ENCODE measurements around the gene PCAT7.
"Not testable (repeated sequence)": the region's sequence is repeated elsewhere in the genome, so short reads cannot be mapped to it uniquely, and the experiment has no call there.

Gene PCAT7

DNA sequence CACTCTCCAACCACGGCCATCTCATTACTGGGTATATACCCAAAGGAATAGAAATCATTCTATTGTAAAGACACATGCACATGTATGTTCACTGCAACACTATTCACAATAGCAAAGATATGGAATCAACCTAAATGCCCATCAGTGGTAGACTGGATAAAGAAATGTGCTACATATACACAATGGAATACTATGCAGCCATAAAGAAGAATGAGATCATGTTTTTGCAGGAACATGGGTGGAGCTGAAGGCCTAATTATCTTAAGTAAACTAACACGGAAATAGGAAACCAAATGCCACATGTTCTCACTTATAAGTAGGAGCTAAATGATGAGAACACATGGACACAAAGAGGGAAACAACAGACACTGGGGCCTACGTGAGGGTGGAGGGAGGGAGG lies 9.4 kb downstream of the PCAT7 start:
- FAIRE-seq: not testable (repeated sequence)

DNA sequence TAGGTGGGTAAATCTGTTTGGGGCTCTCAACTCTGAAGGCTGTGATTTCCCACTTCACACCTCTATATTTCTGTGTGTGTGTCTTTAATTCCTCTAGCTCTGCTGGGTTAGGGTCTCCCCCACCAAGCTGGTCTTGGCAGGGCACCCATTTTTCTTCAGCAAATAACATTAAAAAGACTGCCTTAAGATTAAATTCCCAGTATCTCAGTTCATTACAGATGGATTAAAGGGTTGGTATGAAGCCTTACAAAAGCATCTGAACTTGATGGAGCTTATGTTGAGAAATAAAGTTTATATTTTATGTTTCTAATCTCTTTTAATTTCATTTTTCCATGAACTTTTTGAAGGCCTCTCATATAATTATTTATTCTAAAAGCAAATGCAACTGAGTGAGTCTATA lies 11.7 kb downstream of the PCAT7 start:
- FAIRE-seq: no peak

DNA sequence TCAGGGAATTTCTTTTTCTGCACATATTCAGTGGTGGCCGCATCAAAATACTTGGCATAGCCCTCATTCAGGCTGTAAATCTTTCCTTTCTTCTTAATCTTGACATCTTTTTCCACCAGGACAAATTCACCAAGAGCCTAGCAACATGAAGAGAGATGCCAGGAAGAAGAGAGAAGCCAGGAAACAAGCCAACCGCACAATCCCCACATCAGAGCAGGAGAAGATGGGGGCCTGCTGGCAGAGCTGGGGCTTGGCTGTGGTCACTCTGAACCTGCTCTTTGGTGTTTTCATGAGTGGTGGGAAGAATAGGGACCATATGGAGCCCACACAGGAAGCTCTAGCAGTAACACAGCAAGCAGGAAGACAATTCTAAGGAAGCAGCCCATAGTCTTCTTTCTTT lies 12.4 kb downstream of the PCAT7 start:
- no peak for FAIRE-seq

DNA sequence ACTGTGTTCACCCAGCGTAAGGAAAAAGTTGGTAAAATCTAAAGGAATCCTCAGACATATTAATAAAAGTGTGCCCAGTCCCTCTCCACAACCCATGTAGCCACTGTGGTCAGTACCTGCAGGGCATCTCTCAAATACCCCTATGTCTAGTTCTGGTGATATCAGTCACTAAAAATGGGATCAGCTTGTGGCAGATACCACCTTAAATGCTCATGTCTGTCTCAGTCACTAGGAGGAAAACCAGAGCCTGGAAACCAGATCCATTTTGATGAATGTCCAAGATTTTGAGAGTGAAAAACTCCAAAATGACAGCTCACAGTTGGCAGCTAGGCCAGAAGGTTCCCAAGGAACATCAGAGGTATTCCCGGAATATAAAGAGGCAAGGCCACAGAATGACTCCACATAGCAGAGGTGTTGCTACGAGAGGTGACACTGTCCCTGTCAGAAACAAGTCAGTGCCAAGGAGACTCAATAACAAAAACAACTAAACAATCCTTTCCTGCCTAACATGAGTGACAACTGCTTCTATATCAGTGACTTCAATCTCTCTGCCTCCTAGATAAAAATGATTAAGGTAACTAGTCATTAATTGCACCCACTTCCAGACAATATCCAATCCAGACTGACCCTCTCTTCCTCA lies 13.5 kb downstream of the PCAT7 start:
- FAIRE-seq: no peak

DNA sequence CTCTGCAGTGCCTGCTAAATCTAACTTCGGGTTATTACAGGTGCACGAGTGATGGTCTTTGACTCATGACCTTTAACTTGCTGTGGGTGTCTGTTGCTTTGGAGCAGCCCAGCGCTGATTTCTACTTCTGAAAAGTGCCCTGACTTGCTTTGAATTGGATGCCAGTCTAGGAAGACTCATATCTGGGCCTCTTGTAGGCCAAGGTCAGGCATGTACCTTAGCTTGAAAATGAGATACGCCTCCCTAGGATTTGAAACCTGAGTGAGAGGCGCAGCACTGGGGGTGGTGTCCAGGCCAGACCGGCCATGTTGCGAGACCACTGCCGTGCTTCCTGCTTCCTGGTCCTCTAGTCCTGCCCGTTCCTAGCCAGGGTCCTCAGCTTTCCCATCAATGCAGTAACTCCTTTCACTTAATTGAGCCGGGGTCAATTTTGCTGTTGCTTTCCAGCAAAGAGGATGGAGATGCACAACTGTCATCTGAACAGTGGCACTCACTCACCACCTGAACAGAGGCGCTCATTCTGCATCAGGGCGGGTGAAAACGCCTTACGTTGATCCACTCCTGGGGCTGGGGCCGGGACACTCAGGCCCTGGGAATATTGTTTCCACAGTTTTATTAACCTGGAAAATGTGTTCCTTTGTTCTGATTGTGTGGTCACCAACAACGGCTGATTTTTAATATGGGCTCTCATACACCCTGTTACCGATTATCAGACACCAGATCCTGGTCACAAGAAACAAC lies 14.3 kb downstream of the PCAT7 start:
- FAIRE-seq: no peak

DNA sequence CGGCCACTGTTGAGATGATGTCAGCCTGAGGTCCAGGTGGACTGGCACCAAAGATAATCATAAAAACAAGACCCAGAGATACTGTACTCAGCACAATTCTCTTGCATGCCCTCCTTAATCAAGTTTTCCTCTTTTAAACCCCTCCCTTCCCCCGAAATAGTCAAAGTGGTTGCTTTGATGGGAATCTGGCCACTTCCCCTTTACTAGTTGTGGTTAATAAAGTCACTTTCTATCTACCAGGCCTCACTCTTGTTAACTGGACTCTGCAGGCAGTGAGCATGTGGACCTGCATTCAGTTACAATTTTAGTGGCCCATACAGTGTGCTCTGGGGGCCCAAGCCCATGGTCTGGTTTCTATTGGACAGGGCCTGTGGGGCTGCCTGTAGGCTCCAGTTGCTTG lies 21.2 kb downstream of the PCAT7 start:
- no peak for FAIRE-seq

DNA sequence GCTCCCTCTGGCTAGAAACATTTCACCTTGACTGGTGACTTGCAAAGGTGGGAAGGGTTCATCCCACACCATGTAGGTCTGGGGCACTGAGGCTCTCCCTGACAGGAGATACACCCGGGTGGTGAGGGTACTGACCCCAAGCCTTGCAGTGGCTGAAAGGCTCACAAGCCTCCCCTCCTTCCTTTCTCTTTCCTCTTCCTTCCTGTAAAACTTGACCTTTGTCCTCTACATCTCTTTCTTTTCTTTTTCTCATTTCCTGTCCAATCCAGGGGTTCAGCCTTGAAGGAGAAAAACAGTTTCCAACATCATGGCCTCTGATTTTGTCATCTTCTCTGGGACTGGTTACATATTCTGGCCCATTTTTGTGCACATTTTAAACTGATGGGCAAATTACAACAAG lies 22.2 kb downstream of the PCAT7 start:
- FAIRE-seq: no peak

DNA sequence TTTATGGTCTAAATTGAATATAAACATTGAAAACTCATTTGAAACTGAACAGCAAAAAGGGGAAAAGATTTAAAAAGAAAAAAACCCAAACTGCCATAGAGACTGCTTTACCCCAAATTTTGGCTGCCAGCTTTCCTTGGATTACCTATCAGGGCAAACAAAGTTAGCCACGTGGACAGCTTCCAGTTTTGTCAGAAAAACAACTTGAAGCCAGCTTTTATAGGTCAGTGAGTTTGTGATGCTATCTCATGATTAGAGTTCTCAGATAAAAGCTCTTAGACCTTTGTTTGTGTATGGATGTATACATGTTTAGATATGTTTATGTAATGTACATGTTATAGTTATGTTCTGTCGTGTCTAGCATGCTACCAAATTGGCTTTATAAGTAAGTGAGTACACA lies 22.7 kb downstream of the PCAT7 start:
- no peak for FAIRE-seq

DNA sequence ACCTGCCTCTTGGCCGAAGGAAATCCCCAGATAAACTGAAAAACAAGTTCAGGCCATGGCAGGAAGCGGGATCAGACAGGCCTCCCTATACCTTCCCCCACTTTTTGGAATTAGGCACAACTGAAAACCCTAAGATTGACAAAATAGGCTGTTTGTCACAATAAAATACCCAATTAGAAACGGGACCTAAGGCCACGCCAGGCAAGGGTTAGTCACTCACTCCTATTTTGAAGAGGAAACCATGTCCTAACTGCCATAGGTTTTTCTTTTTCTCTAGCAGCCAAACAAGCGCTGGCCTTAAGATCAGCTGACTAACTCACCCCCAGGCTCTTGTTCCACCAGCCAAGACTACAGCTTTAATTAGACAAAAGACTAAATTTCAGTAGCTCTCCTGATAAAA lies 26.8 kb downstream of the PCAT7 start:
- FAIRE-seq: no peak

DNA sequence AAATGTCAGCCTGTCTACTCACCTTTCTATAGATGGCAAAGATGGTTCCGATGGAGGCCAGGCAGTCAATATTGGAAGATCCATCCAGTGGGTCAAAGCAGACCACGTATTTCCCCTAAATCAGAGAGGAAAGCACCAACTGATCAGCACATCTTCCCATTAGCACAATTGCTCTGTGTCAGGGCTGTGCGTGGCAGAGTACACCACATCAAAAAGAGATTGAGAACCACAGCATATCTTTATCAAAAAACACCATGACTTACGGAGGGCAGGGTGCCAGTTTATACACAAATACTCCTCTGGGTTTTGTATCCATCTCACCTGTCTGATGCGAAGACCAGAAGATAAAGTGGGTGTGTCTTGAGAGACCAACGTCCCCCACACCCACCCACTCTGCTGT lies 29.7 kb downstream of the PCAT7 start:
- FAIRE-seq: no peak

DNA sequence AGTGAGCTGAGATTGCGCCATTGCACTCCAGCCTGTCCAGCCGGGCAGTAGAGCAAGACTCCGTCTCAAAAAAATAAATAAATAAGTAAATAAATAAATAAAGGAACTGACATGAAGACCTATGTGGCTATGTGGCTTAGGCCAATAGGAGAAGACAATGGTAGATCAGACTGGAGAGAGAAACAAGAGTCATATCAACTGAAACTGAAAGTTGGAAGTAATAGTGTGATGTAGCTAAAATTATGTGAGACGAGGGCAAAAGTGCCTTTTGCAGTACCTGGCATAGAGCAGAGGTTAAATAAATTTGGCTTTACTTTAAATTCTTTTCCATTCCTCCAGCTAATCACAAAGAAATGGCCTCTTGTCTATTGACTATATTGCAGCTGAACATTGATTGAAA lies 31.4 kb downstream of the PCAT7 start:
- FAIRE-seq: no peak

DNA sequence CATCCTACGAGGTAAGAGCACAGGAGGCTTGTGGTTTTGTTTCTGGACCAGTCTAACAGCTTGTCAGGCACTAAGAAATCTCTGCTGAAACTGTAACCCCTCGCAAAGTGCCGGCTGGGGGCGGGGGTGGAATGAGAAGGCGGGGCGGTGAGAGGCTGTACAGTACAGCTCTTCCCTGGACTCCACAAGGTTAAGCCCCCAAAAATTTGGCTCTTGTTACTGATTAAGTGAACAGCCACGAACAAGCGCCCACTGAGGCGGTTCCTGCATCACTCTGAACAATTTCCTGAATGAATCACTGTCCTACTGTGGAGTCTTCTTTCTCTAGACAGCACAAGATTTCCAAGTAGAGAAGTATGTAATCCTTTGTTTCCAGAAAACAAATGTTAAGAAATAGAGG lies 31.9 kb downstream of the PCAT7 start:
- FAIRE-seq: no peak

DNA sequence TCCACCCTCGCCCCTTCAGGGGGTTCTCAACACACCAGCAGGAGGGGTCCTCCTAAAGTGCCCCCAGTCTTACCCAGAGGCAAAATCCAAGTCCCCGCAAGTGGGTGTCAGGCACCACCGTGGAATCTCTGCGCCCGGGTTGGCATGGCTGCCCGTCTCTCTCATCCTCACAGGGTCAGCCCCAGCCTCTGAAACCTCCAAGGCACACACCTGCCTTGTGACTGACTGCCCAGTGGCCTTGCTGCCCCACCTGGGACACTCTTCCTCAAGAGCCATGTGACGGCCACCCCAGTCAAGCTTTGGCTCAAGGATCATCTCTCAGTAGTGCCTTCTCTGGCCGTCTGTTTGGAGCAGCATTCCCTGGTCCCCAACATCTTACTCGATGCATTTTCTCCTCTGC lies 33.8 kb downstream of the PCAT7 start:
- FAIRE-seq: no peak

DNA sequence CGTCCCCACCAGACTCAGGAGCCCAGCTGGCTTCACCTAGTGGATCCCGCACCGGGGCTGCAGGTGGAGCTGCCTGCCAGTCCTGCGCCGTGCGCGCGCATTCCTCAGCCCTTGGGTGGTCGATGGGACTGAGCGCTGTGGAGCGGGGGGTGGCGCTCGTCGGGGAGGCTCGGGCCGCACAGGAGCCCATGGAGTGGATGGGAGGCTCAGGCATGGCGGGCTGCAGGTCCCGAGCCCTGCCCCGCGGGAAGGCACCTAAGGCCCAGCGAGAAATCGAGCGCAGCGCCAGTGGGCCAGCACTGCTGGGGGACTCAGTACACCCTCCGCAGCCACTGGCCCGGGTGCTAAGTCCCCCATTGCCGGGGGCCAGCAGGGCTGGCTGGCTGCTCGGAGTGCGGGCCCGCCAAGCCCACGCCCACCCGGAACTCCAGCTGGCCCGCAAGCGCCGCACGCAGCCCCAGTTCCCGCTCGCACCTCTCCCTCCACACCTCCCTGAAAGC lies 36.2 kb downstream of the PCAT7 start:
- not testable (repeated sequence) for FAIRE-seq

DNA sequence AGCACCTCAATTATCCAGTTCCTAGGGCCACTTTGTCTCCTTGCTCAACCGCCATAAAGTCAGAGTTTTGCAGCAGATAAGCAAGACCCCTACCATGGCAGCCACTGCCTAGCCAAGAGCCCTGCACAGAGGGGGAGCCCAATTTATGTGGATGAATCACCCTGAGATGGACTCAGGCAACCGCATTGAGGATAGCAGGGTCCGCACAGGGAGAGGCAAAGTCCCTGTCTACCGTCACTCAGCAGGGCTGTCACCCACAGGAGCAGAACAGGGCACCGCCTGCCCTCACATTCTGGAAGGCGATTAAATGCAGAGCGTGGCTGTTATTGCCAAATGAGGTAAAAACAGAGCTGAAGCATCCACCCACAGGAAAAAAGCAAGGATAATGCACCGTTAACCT lies 37.0 kb downstream of the PCAT7 start:
- no peak for FAIRE-seq

DNA sequence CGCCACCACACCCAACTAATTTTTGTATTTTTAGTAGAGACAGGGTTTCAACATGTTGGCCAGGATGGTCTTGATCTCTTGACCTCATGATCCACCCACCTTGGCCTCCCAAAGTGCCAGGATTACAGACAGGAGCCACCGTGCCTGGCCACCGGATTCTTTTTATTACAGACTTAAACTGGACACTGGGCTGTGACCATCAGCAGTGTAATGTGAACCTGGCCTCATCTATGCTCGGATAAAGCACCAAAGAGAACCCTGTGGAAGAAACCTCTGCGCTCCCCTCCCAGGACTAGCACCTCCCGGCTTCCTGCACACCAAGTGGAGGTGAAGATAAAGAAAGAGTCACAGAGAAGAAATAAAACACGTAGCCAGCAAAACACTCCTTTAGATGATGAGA lies 37.8 kb downstream of the PCAT7 start:
- not testable (repeated sequence) for FAIRE-seq

DNA sequence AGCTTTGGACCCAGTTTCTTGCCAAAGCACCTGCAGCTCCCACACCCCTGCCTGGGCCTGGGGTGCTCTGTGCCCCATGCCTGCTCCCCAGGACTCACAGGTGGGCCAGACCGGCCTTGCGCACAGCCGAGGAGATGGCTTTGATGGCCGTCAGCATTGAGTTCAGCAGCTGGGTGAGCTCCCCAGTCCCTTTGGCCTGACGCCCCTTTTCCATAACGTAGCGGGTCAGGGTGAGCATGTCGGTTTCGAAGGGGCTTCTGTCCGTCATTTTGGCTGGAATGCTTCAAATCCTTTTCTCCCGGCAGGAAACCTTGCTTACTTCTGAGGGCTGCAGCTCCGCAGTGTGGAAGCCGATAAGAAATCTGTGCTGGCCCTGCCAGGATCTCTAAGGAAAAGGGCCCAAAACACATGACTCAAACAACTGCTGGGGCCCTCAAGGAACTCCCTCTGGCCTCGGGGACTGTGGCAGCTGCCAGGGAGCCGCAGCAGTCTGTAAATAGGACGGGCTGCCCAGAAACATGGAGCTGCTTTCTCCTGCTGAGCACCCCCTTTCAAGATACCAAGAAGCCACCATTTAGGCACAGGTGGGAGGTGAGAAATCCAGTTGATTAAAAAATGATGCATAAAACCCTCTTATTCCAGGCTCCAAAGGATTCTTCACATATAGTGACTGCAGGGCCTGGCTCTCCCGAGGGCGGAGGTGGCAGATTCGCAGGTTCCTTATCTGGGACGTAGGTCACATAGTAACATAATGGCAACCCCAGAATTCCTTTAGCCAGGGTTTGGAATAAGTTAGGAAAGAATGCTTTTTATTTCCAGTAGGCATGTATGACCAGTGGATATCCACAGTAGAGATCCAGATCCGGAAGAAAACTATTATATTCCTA lies 38.8 kb downstream of the PCAT7 start, which contains the start of gene FBP2:
FBP2 (minus strand) TSS at position 366 of the 887 bp plus-strand sequence; CDS start at position 268, 98 bp downstream.
- no peak for FAIRE-seq

DNA sequence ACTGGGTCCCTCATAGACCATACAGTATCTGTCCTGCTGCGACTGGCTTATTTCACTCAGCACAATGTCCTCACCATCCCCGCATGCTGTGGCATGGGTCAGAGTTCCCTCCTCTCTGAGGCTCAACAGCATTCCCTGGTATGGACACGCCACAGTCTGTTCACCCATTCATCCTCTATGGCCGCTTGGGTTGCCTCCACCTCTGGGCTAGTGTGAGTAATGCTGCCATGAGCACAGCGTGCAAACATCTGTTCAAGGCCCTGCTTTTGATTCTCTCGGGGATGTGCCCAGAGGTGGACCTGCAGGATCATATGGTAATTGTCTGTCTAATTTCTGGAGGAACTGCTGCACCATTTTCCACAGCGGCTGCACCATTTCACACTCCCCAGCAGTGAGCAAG lies 44.2 kb downstream of the PCAT7 start:
- no peak for FAIRE-seq

DNA sequence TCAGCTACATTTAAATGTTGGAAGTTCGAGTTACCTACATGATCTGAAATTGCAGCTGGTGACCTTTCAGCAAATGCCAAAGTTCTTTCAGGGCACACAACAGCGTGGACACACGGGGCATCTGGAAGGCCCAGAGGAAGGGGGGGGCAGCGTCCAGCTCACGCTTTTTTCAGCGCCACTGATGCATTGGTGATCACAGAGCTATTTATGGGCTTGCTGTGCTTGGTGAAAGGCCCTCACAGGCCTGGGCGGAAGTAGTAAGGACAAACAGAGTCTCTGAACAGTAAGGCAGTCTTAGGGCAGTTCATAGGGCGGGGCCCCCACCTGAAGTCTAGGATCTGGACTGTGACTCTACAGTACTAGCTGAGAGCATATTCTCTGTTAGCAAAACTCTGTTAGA lies 45.4 kb downstream of the PCAT7 start:
- no peak for FAIRE-seq

DNA sequence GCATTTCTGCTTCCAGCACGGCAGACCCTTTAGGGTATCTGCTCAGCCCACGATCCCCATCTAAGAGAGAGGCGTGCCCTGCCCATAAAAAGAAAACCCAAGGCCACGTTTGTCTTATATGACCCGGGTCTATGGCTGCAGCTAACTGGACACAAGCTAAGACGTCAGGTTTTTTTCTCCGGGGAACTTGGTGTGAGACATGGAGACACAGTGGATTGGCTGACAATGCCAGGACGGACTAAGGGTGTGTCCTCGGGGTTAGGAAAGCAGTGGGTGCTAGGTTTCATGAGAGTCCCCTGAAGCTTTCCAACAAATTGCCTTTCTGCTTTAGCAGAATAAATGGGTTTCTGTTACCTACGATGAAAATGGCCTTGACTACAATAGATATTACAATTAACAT lies 45.8 kb downstream of the PCAT7 start:
- no peak for FAIRE-seq

DNA sequence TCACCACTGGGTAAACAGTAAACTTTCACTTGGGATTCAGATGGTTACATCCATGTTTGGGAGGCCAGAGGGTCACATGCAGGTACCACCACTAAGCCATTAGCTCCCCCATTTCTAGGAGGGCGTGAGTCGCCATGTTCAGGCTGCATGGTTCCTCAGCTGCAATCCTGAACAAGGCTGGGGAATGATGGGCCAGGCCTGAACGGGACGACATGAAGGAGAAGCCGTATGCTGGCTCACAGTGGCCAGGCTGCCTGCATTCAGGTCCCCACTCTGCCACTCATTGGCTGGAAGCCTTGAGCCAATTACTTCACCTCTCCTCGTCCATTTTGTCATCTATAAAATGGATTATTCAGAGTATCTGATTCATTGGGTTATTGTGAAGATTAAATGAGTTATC lies 47.8 kb downstream of the PCAT7 start:
- no peak for FAIRE-seq

DNA sequence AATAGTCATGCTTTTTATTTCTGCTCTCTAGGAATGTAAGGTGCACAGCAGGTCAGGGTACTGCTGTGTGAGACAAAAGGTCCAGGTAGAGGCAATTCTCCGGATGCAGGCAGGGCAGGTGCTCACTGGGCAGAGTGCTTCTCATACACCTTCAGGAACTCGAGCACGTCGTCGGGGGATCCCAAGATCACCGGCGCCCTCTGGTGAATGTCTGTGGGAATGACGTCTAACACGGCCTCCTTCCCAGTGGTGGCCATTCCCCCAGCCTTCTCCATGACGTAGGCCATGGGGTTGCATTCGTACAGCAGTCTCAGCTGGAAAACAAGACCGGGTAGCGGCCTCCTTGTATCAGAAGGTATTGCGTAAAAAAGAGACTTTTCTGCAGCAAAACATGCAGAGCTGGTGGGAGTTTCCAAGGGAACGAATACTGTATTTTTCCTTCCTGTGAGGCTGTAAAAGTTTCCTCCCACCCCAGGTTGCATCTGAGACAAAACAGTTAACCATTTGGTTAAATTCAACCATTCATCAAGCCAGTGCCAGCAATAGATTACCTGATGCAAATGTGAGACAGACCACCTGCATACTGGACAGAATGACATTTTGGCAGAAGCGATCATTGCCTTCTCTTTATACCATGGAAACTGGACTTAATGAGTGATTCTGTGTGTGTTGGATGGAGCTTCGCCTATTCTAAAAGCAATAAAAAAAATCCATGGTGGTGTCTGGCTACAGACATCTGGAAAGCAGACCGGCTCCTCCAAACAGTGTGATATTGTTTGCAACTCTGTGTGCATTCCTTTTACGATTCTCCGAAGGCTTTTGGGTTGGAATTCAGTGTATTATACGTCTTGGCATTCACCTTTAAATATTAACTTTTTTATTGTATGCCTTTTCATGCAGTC lies 48.6 kb downstream of the PCAT7 start:
- no peak for FAIRE-seq
